Uterus (tissue), 4 donors: ENCODE data around the gene CDH13. TPM values are rescaled to one million over a fixed set of nuclear protein-coding genes. Genes with fewer than 3 reads are reported as not detected.

Experiments used
- DNase-seq, 2 donors: peaks; one replicate each; pipeline ENCODE4 v3.0.0-alpha.2; 2019 to 2020
- H3K27ac ChIP-seq, 2 donors: fragments of 200-600 bp; sonication (generic); 1 replicate in 1 of 2; 2 replicates in 1 of 2; pipeline ENCODE4 v1.5.1; 2016 to 2018
- H3K27me3 ChIP-seq, 2 donors: fragments of 200-600 bp; sonication (generic); one replicate each; pipeline ENCODE4 v1.5.1; 2018 to 2019; ENCODE audit warnings: control low read depth in 1 of 2
- H3K36me3 ChIP-seq, 2 donors: fragments of 200-600 bp; sonication (generic); one replicate each; pipeline ENCODE4 v1.5.1; 2019; ENCODE audit warnings: control low read depth in 1 of 2
- H3K4me1 ChIP-seq, 2 donors: fragments of 200-600 bp; sonication (generic); one replicate each; pipeline ENCODE4 v1.5.1; 2018 to 2019; ENCODE audit warnings: control low read depth in 1 of 2
- H3K4me3 ChIP-seq, 2 donors: fragments of 200-600 bp; sonication (generic); 1 replicate in 1 of 2; 2 replicates in 1 of 2; pipeline ENCODE4 v1.5.1; 2018 to 2019; ENCODE audit warnings: mild to moderate bottlenecking in 1 of 2
- H3K9me3 ChIP-seq, 2 donors: fragments of 200-600 bp; sonication (generic); one replicate each; pipeline ENCODE4 v1.5.1; 2019; ENCODE audit warnings: control low read depth in 1 of 2
- POLR2A ChIP-seq, 2 donors: fragments of 450-650 bp; IDR thresholded peaks; one replicate each; pipeline ENCODE4 v1.6.1; 2016; ENCODE audit warnings: antibody characterized with exemption in 2 of 2, mild to moderate bottlenecking in 1 of 2, moderate library complexity in 1 of 2
- intact Hi-C: fragments of 100-400 bp; cut with DNase I; formaldehyde crosslinking; loops from one replicate; pipeline ENCODE4 v1.15.1; 2023; ENCODE audit warnings: low total_unique reads
- total RNA-seq, 4 donors: library from RNA; depleted of rRNA in 3 of 4; stranded (reverse); fragments of >200 nt in 3 of 4; gene quantifications; one replicate each; pipeline versions ENCODE4 v1.1.0 to v1.2.4, GENCODE V29; 2014 to 2023
- TF ChIP-seq, protein P1 (sequence below), 4 experiments: fragments of 200-600 bp in 2 of 4; fragments of 450-650 bp in 2 of 4; sonication (generic) in 2 of 4; IDR thresholded peaks; one replicate each; pipeline ENCODE4 v1.5.1; 2016 to 2019; ENCODE audit warnings: antibody characterized with exemption in 4 of 4, mild to moderate bottlenecking in 2 of 4, moderate library complexity in 1 of 4
- donor health status: DM: yes; HTN: yes; CAD: no.

Gene CDH13
- total RNA-seq, 4 donors from 2014 or later: 49.1 to 99.4 (median 82.7) TPM

GRCh38 chr16:82843606-82844271, 217.0 kb downstream of the CDH13 start:
- no peak for DNase-seq
- Histone ChIP-seq H3K4me3 (no peak overlapping the region), H3K4me1 (no peaks in the 10 kb centered on the region), H3K36me3 (no peaks in the 10 kb centered on the region), H3K9me3 (peaks cover 0 to 3% of the 10 kb centered on the region in 2 donors), H3K27ac (no peak overlapping the region), H3K27me3 (no peaks in the 10 kb centered on the region)
- TF ChIP-seq, protein P1, sequence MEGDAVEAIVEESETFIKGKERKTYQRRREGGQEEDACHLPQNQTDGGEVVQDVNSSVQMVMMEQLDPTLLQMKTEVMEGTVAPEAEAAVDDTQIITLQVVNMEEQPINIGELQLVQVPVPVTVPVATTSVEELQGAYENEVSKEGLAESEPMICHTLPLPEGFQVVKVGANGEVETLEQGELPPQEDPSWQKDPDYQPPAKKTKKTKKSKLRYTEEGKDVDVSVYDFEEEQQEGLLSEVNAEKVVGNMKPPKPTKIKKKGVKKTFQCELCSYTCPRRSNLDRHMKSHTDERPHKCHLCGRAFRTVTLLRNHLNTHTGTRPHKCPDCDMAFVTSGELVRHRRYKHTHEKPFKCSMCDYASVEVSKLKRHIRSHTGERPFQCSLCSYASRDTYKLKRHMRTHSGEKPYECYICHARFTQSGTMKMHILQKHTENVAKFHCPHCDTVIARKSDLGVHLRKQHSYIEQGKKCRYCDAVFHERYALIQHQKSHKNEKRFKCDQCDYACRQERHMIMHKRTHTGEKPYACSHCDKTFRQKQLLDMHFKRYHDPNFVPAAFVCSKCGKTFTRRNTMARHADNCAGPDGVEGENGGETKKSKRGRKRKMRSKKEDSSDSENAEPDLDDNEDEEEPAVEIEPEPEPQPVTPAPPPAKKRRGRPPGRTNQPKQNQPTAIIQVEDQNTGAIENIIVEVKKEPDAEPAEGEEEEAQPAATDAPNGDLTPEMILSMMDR (IDR thresholded peaks at IDR 0.05): no peak
- intact Hi-C loops: no loop called here

DNA sequence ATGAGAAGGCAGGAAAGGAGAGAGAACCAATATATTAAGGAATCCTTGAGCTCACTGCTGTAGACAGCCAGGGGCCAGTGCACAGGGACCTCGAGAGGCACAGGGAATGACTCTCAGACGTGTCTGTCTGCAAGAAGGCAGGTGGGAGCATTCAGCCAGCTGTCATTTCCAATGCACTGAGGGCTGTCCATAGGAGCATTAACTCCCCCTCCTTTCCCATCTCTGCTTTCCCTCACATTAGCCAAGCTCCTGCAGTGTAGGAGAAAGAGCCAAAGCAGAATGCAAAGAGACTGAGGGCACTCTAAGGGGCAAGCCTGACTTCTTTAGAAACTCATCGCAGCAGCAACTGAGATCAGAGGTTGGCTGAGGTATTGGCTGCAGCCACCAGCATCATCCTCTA, 218.3 kb downstream of the CDH13 start:
- peaks cover 0 to 3% of the 10 kb centered on the region in 2 donors for H3K9me3 ChIP-seq
- H3K27ac ChIP-seq: no peak overlapping the region
- intact Hi-C loops: no loop called here
- no peak overlapping the region for H3K4me3 ChIP-seq
- no peaks in the 10 kb centered on the region for H3K27me3 ChIP-seq
- no peaks in the 10 kb centered on the region for H3K36me3 ChIP-seq
- H3K4me1 ChIP-seq: no peaks in the 10 kb centered on the region
- no peak for DNase-seq
- TF ChIP-seq, protein P1 (IDR thresholded peaks at IDR 0.05): no peak
- TF ChIP-seq POLR2A (IDR thresholded peaks at IDR 0.05): no peak

DNA sequence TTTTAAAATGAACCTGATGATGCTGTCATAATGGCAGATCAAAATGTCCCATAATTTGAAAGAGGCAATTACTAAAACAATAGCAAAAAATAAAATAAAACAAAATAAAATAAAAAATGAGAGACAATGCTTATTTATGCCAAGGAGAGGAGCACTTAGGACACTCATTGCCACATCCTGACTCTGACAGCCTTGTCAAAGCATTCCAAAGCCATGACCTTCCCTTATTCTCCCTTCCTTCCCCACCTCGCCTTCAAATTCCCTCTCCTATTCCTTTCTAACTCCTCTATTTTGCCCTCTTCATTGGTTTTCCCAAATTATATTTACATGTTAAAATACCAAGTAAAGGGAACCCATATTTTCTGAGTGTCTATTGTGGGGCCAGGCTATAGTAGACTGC, 220.0 kb downstream of the CDH13 start:
- H3K4me3 ChIP-seq: no peak overlapping the region
- H3K36me3 ChIP-seq: no peaks in the 10 kb centered on the region
- intact Hi-C loops: no loop called here
- peaks cover 0 to 3% of the 10 kb centered on the region in 2 donors for H3K9me3 ChIP-seq
- TF ChIP-seq POLR2A (IDR thresholded peaks at IDR 0.05): no peak
- TF ChIP-seq, protein P1 (IDR thresholded peaks at IDR 0.05): no peak
- no peaks in the 10 kb centered on the region for H3K4me1 ChIP-seq
- no peaks in the 10 kb centered on the region for H3K27me3 ChIP-seq
- no peak for DNase-seq
- no peak overlapping the region for H3K27ac ChIP-seq

DNA sequence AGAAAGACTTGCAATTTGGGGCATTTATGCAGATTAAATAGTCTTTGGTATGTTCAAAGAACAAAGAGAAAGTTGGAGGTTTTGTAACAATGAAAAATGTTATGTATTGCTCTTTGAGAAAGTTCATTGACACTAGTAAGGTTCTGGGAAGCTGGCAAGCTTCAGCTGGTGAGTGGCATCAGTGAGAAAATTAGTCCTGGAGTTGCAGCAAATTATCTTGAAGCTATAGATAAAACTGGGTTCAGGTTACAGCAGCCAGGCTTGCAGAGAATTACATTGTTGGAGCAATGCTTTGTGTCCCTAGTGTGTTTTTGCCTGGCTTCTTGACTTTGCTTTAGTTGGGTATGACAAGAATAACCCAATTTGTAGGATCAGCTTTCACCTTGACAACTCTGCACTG, 221.2 kb downstream of the CDH13 start:
- H3K27me3 ChIP-seq: no peaks in the 10 kb centered on the region
- H3K4me1 ChIP-seq: no peaks in the 10 kb centered on the region
- H3K27ac ChIP-seq: no peak overlapping the region
- intact Hi-C loops: no loop called here
- DNase-seq: no peak
- H3K4me3 ChIP-seq: no peak overlapping the region
- no peaks in the 10 kb centered on the region for H3K9me3 ChIP-seq
- no peaks in the 10 kb centered on the region for H3K36me3 ChIP-seq
- TF ChIP-seq, protein P1 (IDR thresholded peaks at IDR 0.05): no peak
- TF ChIP-seq POLR2A (IDR thresholded peaks at IDR 0.05): no peak

- H3K4me3 ChIP-seq: no peak overlapping the region
Observed at GRCh38 chr16:82852388-82853008, 225.7 kb downstream of the CDH13 start.

More at GRCh38 chr16:82852388-82853008, 225.7 kb downstream of the CDH13 start:
- no peak for TF ChIP-seq POLR2A (IDR thresholded peaks at IDR 0.05)
- TF ChIP-seq, protein P1 (IDR thresholded peaks at IDR 0.05): no peak
- Histone ChIP-seq H3K36me3 (no peaks in the 10 kb centered on the region), H3K4me1 (no peaks in the 10 kb centered on the region), H3K27me3 (no peaks in the 10 kb centered on the region), H3K9me3 (no peaks in the 10 kb centered on the region), H3K27ac (no peak overlapping the region)
- intact Hi-C loops: no loop called here
- no peak for DNase-seq
